K562 (cell line): ENCODE data around the gene AMBP. TPM values are rescaled to one million over a fixed set of nuclear protein-coding genes. Genes with fewer than 3 reads are reported as not detected.

Experiments
- ATAC-seq: fragments of 200-7000 bp; cut with Tn5 transposase; 3 replicates; pipeline ENCODE4 v1.9.1; 2020; ENCODE audit warnings: moderate library complexity
- BruUV-seq: library from RNA; stranded (reverse); fragments of 400-500 nt; replicated peaks from 2 replicates; lab custom pipeline; 2021; lab: Mats Ljungman, UMichigan
- CTCF ChIA-PET: fragments of 300-600 bp; formaldehyde crosslinking; extraction: SDS; loops from one replicate; lab custom pipeline; 2021; ENCODE audit warnings: low intra/inter-chr PET ratio; lab: Yijun Ruan, JAX
- POLR2A ChIA-PET: fragments of 300-600, 350-650 bp; sonication (Branson Sonifier 250); formaldehyde crosslinking; extraction: SDS; loops from one replicate; lab custom pipeline; 2021; ENCODE audit warnings: antibody characterized with exemption, inconsistent platforms; lab: Yijun Ruan, JAX
- DNase-seq, 4 experiments: peaks; one replicate each; pipeline versions ENCODE4 v3.0.0 to v3.0.0-alpha.2; 2011 to 2018; ENCODE audit warnings: low spot score in 3 of 4, mixed read lengths in 3 of 4; ENCODE audit errors: extremely low read depth in 1 of 4
- FAIRE-seq: peaks from 2 replicates; lab custom pipeline; 2011; peaks lifted over from hg19 to GRCh38; lab: Jason Lieb, UNC
- H2AFZ ChIP-seq: 2 replicates; pipeline ENCODE4 v1.6.0; 2011; ENCODE audit warnings: low read depth, low read length, control low read depth, inconsistent platforms
- H3K27ac ChIP-seq: fragments of 200-600 bp; 3 replicates; pipeline ENCODE4 v1.8.0; 2011; ENCODE audit warnings: low read depth, mild to moderate bottlenecking, control low read depth, inconsistent platforms, low read length, moderate library complexity, mixed read lengths; ENCODE audit errors: extremely low read depth
- H3K27me3 ChIP-seq, 2 experiments: fragments of 300-600 bp in 1 of 2; 2 replicates in 1 of 2; 3 replicates in 1 of 2; pipeline versions ENCODE4 v1.6.0 to v1.8.0; 2011; ENCODE audit warnings: inconsistent platforms in 2 of 2, low read length in 2 of 2, mild to moderate bottlenecking in 1 of 2, mixed read lengths in 1 of 2, moderate library complexity in 1 of 2; ENCODE audit not compliant: control insufficient read depth in 2 of 2, insufficient read depth in 2 of 2
- H3K36me3 ChIP-seq: fragments of 300-600 bp; 3 replicates; pipeline ENCODE4 v1.8.0; 2011; ENCODE audit warnings: mild to moderate bottlenecking, low read length, inconsistent platforms; ENCODE audit not compliant: control insufficient read depth, insufficient read depth
- H3K4me1 ChIP-seq, 2 experiments: fragments of 200-600 bp in 1 of 2; replicated peaks in 1 of 2; 2 replicates in 1 of 2; 3 replicates in 1 of 2; pipeline versions ENCODE4 v1.5.1 to v1.8.0; 2011; ENCODE audit warnings: inconsistent platforms in 2 of 2, low read length in 2 of 2, mild to moderate bottlenecking in 1 of 2, mixed read lengths in 1 of 2, moderate library complexity in 1 of 2; ENCODE audit not compliant: control insufficient read depth in 2 of 2, insufficient read depth in 2 of 2
- H3K4me2 ChIP-seq: 2 replicates; pipeline ENCODE4 v1.6.1; 2011; ENCODE audit warnings: low read length, control low read depth, inconsistent platforms, mixed read lengths; ENCODE audit not compliant: insufficient read depth
- H3K4me3 ChIP-seq: fragments of 200-600 bp; sonication (generic), shearing (Covaris generic); 2 replicates; pipeline ENCODE4 v1.5.1; 2016; ENCODE audit warnings: control low read depth, inconsistent platforms
- H3K79me2 ChIP-seq: fragments of 200-600 bp; 3 replicates; pipeline ENCODE4 v1.8.0; 2011; ENCODE audit warnings: low read length, inconsistent platforms; ENCODE audit not compliant: control insufficient read depth, insufficient read depth
- H3K9ac ChIP-seq, 2 experiments: 2 replicates each; pipeline versions ENCODE4 v1.6.0 to v1.6.1; 2011; ENCODE audit warnings: low read depth in 2 of 2, low read length in 2 of 2, control low read depth in 1 of 2, inconsistent platforms in 1 of 2, mild to moderate bottlenecking in 1 of 2, mixed read lengths in 1 of 2; ENCODE audit not compliant: insufficient read depth in 1 of 2
- H3K9me1 ChIP-seq: one replicate; pipeline ENCODE4 v1.6.0; 2011; ENCODE audit warnings: inconsistent platforms, mild to moderate bottlenecking, low read length, moderate library complexity; ENCODE audit not compliant: control insufficient read depth, insufficient read depth
- H3K9me3 ChIP-seq: replicated peaks from 2 replicates; pipeline ENCODE4 v1.5.1; 2011; ENCODE audit warnings: low read depth, low read length, inconsistent platforms; ENCODE audit not compliant: control insufficient read depth, insufficient read depth
- H4K20me1 ChIP-seq: replicated peaks from 2 replicates; pipeline ENCODE4 v1.6.1; 2011; ENCODE audit warnings: low read length, inconsistent platforms, mixed read lengths; ENCODE audit not compliant: control insufficient read depth, insufficient read depth
- SMAD2 ChIP-seq: fragments of 150-350 bp; IDR thresholded peaks from 2 replicates; pipeline ENCODE4 v1.6.1; 2014; ENCODE audit warnings: low read depth, mild to moderate bottlenecking, low read length
- TSHZ1 ChIP-seq: fragments of 250-450 bp; sonication (Bioruptor Pico); IDR thresholded peaks from 2 replicates; pipeline ENCODE4 v1.4.0; 2020; ENCODE audit warnings: mild to moderate bottlenecking, moderate library complexity
- ZNF253 ChIP-seq: fragments of 250-450 bp; sonication (Bioruptor Pico); conservative IDR thresholded peaks from 2 replicates; pipeline ENCODE4 v1.6.1; 2021; ENCODE audit warnings: mild to moderate bottlenecking
- ZNF551 ChIP-seq: fragments of 250-450 bp; sonication (Bioruptor Pico); IDR thresholded peaks from 2 replicates; pipeline ENCODE4 v1.5.0; 2021; ENCODE audit warnings: mild to moderate bottlenecking, moderate library complexity
- WGBS: fragments of 100-300 bp; shearing (Covaris generic); methylation state at CpG from one replicate; pipeline ENCODE4 v1.1.6; 2016; ENCODE audit warnings: low coverage, mixed read lengths; ENCODE audit not compliant: insufficient coverage; ENCODE audit errors: missing lambda C conversion rate; 5-methylcytosine and 5-hydroxymethylcytosine counted together
- in situ Hi-C: fragments of 300-500 bp; cut with MboI; formaldehyde crosslinking; loops from 4 replicates; pipeline ENCODE4 v1.15.0; 2018; ENCODE audit warnings: inconsistent platforms, mixed read lengths
- intact Hi-C: fragments of 100-400 bp; cut with micrococcal nuclease; formaldehyde crosslinking; loops from 2 replicates; pipeline ENCODE4 v1.14.2; 2022
- polyA plus RNA-seq, 8 experiments: library from polyadenylated mRNA; depleted of rRNA in 4 of 8; stranded (reverse) in 5 of 8; unstranded in 3 of 8; fragments of >200 nt; fragmentation: Nextera tagmentation in 2 of 8; fragmentation: Illumina TruSeq in 1 of 8; extraction: Ambion mirVana in 2 of 8; extraction: Trizol in 1 of 8; gene quantifications; 2 replicates each; pipeline versions ENCODE4 v1.2.1 to v1.2.3, GENCODE V29; 2011 to 2014; ENCODE audit warnings: inconsistent platforms in 1 of 8, missing spikeins in 1 of 8
- total RNA-seq, 7 experiments: library from RNA; depleted of rRNA in 6 of 7; stranded (reverse); fragments of >200 nt in 6 of 7; fragmentation: Illumina TruSeq in 2 of 7; extraction: Trizol in 2 of 7; gene quantifications; 2 replicates each; pipeline versions ENCODE4 v1.2.1 to v1.2.3, GENCODE V29; 2011 to 2021; ENCODE audit warnings: low replicate concordance in 1 of 7
- TF ChIP-seq, protein P1 (sequence below): fragments of 450-650 bp; formaldehyde crosslinking; conservative IDR thresholded peaks from 2 replicates; pipeline ENCODE4 v1.4.0; 2022; ENCODE audit warnings: mild to moderate bottlenecking, missing genetic modification characterization

The AMBP gene
- total and polyA plus RNA-seq, 9 of the 15 experiments (the other 6 are each of a cell fraction or from before 2014, with no cell fraction given) = 1.3 TPM; not detected in 8

- TF ChIP-seq TSHZ1 (CRISPR knock-in tag) (no peak), SMAD2 (no peak), ZNF253 (no peak)
- TF ChIP-seq, protein P1, sequence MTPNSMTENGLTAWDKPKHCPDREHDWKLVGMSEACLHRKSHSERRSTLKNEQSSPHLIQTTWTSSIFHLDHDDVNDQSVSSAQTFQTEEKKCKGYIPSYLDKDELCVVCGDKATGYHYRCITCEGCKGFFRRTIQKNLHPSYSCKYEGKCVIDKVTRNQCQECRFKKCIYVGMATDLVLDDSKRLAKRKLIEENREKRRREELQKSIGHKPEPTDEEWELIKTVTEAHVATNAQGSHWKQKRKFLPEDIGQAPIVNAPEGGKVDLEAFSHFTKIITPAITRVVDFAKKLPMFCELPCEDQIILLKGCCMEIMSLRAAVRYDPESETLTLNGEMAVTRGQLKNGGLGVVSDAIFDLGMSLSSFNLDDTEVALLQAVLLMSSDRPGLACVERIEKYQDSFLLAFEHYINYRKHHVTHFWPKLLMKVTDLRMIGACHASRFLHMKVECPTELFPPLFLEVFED = no peak
Measured at GRCh38 chr9:114060711-114061110, 17.4 kb downstream of the AMBP start (continued).

- H3K27me3 ChIP-seq = peaks cover 0 to 20% of the 10 kb centered on the region in 2 experiments; a peak in 3 of 5 replicates
- H3K9ac ChIP-seq = no peak overlapping the region
- in situ Hi-C loops (no loop called here), intact Hi-C loops (no loop called here)
- no peak overlapping the region for H3K27ac ChIP-seq
- no peaks in the 10 kb centered on the region for H3K9me1 ChIP-seq
- CTCF ChIA-PET = no interaction called here
- no TSS peak for BruUV-seq
- H3K79me2 ChIP-seq = no peaks in the 10 kb centered on the region
- TF ChIP-seq ZNF551 = no peak
- no peak for FAIRE-seq
- WGBS = 3% methylated on average over 8 of the region's 8 CpGs
- no peaks in the 10 kb centered on the region for H3K36me3 ChIP-seq
- H4K20me1 ChIP-seq = peaks cover 3% of the 10 kb centered on the region; the same call in 1 of the 2 replicates
- POLR2A ChIA-PET = interaction anchor here (0.8 to 1.0 kb wide), 2 partner anchors 10 to 260 kb away, joined by 3 read pairs; no protein-coding TSS in a partner anchor
- no peak overlapping the region for H2AFZ ChIP-seq
- H3K4me3 ChIP-seq = no peak overlapping the region
- no peaks in the 10 kb centered on the region for H3K9me3 ChIP-seq
- no peaks in the 10 kb centered on the region for H3K4me1 ChIP-seq
- H3K4me2 ChIP-seq = no peak overlapping the region
- DNase-seq = no peak
- no peak for ATAC-seq
Measured at GRCh38 chr9:114060070-114060469, 18.0 kb downstream of the AMBP start.
